GM12878 (cell line): ENCODE data around the gene KPTN. TPM values are rescaled to one million over a fixed set of nuclear protein-coding genes. Genes with fewer than 3 reads are reported as not detected.

ENCODE experiments used
- CBFB ChIP-seq: IDR thresholded peaks from 2 replicates; pipeline ENCODE4 v1.6.1; 2016; ENCODE audit warnings: antibody characterized with exemption, low read depth
- CBX3 ChIP-seq: fragments of 200-600 bp; sonication (generic); IDR thresholded peaks from 2 replicates; pipeline ENCODE4 v1.6.1; 2016; ENCODE audit warnings: low read depth, borderline replicate concordance
- CHD2 ChIP-seq: IDR thresholded peaks from 2 replicates; pipeline ENCODE4 v1.6.1; 2011; ENCODE audit warnings: low read depth, low read length, improper control_type of control experiment, borderline replicate concordance
- CREM ChIP-seq: IDR thresholded peaks from 2 replicates; pipeline ENCODE4 v1.6.1; 2014; ENCODE audit warnings: antibody characterized with exemption, low read depth
- EED ChIP-seq: sonication (generic); IDR thresholded peaks from 2 replicates; pipeline ENCODE4 v1.6.1; 2016; ENCODE audit warnings: antibody characterized with exemption, low read depth
- EGR1 ChIP-seq, 2 experiments: IDR thresholded peaks; 1 replicate in 1 of 2; 2 replicates in 1 of 2; pipeline ENCODE4 v1.6.1; 2011 to 2012; ENCODE audit warnings: low read depth in 2 of 2, low read length in 2 of 2, borderline replicate concordance in 1 of 2, mild to moderate bottlenecking in 1 of 2, moderate library complexity in 1 of 2
- ELK1 ChIP-seq: IDR thresholded peaks from 2 replicates; pipeline ENCODE4 v1.6.1; 2012; ENCODE audit warnings: low read depth, low read length, improper control_type of control experiment
- GABPA ChIP-seq: IDR thresholded peaks from 2 replicates; pipeline ENCODE4 v1.6.1; 2014; ENCODE audit warnings: antibody characterized with exemption, low read depth, mild to moderate bottlenecking, inconsistent platforms
- HCFC1 ChIP-seq: fragments of 150-350 bp; IDR thresholded peaks from 2 replicates; pipeline ENCODE4 v1.6.1; 2014; ENCODE audit warnings: low read length
- HDGF ChIP-seq: fragments of 450-650 bp; IDR thresholded peaks from 2 replicates; pipeline ENCODE4 v1.6.1; 2016; ENCODE audit warnings: antibody characterized with exemption
- IKZF1 ChIP-seq: fragments of 450-650 bp; conservative IDR thresholded peaks from 2 replicates; pipeline ENCODE4 v1.6.1; 2017; ENCODE audit warnings: antibody characterized with exemption, mild to moderate bottlenecking
- JUND ChIP-seq: IDR thresholded peaks from 2 replicates; pipeline ENCODE4 v1.6.1; 2012; ENCODE audit warnings: low read depth, mild to moderate bottlenecking, low read length, improper control_type of control experiment, moderate library complexity
- MXI1 ChIP-seq: fragments of 150-350 bp; IDR thresholded peaks from 2 replicates; pipeline ENCODE4 v1.6.1; 2011; ENCODE audit warnings: low read depth, mild to moderate bottlenecking, inconsistent platforms, low read length, improper control_type of control experiment
- MYB ChIP-seq: fragments of 150-350 bp; IDR thresholded peaks from 2 replicates; pipeline ENCODE4 v1.6.1; 2014; ENCODE audit warnings: mild to moderate bottlenecking, low read depth, low read length, borderline replicate concordance
- NFYB ChIP-seq: IDR thresholded peaks from 2 replicates; pipeline ENCODE4 v1.6.1; 2011; ENCODE audit warnings: low read depth, mild to moderate bottlenecking, low read length, improper control_type of control experiment, moderate library complexity; ENCODE audit not compliant: insufficient read depth
- NR2C1 ChIP-seq: fragments of 450-650 bp; IDR thresholded peaks from 2 replicates; pipeline ENCODE4 v1.6.1; 2017; ENCODE audit warnings: antibody characterized with exemption, mild to moderate bottlenecking, moderate library complexity
- NRF1 ChIP-seq: conservative IDR thresholded peaks from 2 replicates; pipeline ENCODE4 v1.6.1; 2011; ENCODE audit warnings: mild to moderate bottlenecking, low read depth, low read length, improper control_type of control experiment
- PBX3 ChIP-seq: IDR thresholded peaks from 2 replicates; pipeline ENCODE4 v1.6.1; 2011; ENCODE audit warnings: mild to moderate bottlenecking, low read depth, low read length, moderate library complexity; ENCODE audit not compliant: insufficient replicate concordance
- POLR2A ChIP-seq: IDR thresholded peaks from 2 replicates; pipeline ENCODE4 v1.6.1; 2011; ENCODE audit warnings: low read depth, mild to moderate bottlenecking, low read length
- POLR2AphosphoS2 ChIP-seq: IDR thresholded peaks from 2 replicates; pipeline ENCODE4 v1.6.1; 2011; ENCODE audit warnings: low read depth, mild to moderate bottlenecking, low read length, improper control_type of control experiment, moderate library complexity
- PRDM15 ChIP-seq: fragments of 450-650 bp; formaldehyde crosslinking; IDR thresholded peaks from 2 replicates; pipeline ENCODE4 v1.4.0; 2020; ENCODE audit warnings: mild to moderate bottlenecking, moderate library complexity
- RCOR1 ChIP-seq: conservative IDR thresholded peaks from 2 replicates; pipeline ENCODE4 v1.6.1; 2012; ENCODE audit warnings: low read depth, low read length, improper control_type of control experiment
- SREBF2 ChIP-seq: IDR thresholded peaks from 2 replicates; pipeline ENCODE4 v1.6.1; 2012; ENCODE audit warnings: mild to moderate bottlenecking, low read length
- SRF ChIP-seq, 2 experiments: IDR thresholded peaks; 2 replicates each; pipeline ENCODE4 v1.6.1; 2011; ENCODE audit warnings: low read depth in 2 of 2, low read length in 2 of 2, mild to moderate bottlenecking in 1 of 2, moderate library complexity in 1 of 2
- TARDBP ChIP-seq: IDR thresholded peaks from 2 replicates; pipeline ENCODE4 v1.6.1; 2016; ENCODE audit warnings: borderline replicate concordance
- TCF12 ChIP-seq: IDR thresholded peaks from 2 replicates; pipeline ENCODE4 v1.6.1; 2011; ENCODE audit warnings: low read depth, mild to moderate bottlenecking, low read length
- WRNIP1 ChIP-seq: IDR thresholded peaks from 2 replicates; pipeline ENCODE4 v1.6.1; 2011; ENCODE audit warnings: low read depth, low read length, improper control_type of control experiment, borderline replicate concordance
- ZNF24 ChIP-seq: fragments of 450-650 bp; IDR thresholded peaks from 2 replicates; pipeline ENCODE4 v1.6.1; 2017; ENCODE audit warnings: antibody characterized with exemption, mild to moderate bottlenecking
- ZNF274 ChIP-seq: IDR thresholded peaks from one replicate; pipeline ENCODE4 v1.8.0; 2011; ENCODE audit not compliant: insufficient read length, insufficient read depth
- ZSCAN29 ChIP-seq: fragments of 450-650 bp; IDR thresholded peaks from 2 replicates; pipeline ENCODE4 v1.6.1; 2017; ENCODE audit warnings: mild to moderate bottlenecking, moderate library complexity
- polyA plus RNA-seq, 11 experiments: library from polyadenylated mRNA; depleted of rRNA in 4 of 11; unstranded in 6 of 11; stranded (reverse) in 5 of 11; fragments of >200 nt; fragmentation: Nextera tagmentation in 4 of 11; fragmentation: Illumina TruSeq in 1 of 11; extraction: Ambion mirVana in 4 of 11; extraction: Trizol in 1 of 11; gene quantifications; 1 replicate in 1 of 11; 2 replicates in 10 of 11; pipeline versions ENCODE4 v1.2.1 to v1.2.3, GENCODE V29; 2011 to 2016; ENCODE audit warnings: inconsistent platforms in 2 of 11, missing spikeins in 2 of 11, low read depth in 1 of 11
- total RNA-seq, 4 experiments: library from RNA; depleted of rRNA in 3 of 4; stranded (reverse); fragments of >200 nt in 3 of 4; fragmentation: Illumina TruSeq in 1 of 4; extraction: Trizol in 1 of 4; gene quantifications; 2 replicates each; pipeline versions ENCODE4 v1.2.1 to v1.2.3, GENCODE V29; 2013 to 2021

The KPTN gene
- total and polyA plus RNA-seq, 10 of the 15 experiments (the other 5 are each of a cell fraction or from before 2014, with no cell fraction given), result 0.60 to 10.1 (median 6.0) TPM

- TF ChIP-seq ZNF274, result no peak
- TF ChIP-seq GABPA, result no peak
- no peak for TF ChIP-seq JUND
- no peak for TF ChIP-seq NRF1
- peak; percentile 97 for TF ChIP-seq IKZF1
- TF ChIP-seq POLR2A, result no peak
- no peak for TF ChIP-seq POLR2AphosphoS2
- no peak for TF ChIP-seq PRDM15 (CRISPR knock-in tag)
- TF ChIP-seq HDGF, result no peak
- no peak for TF ChIP-seq TARDBP
- 0 out of 2 replicates have a peak, but pooled peaks have one; percentile 9 for TF ChIP-seq NR2C1
- peak; percentile 97 for TF ChIP-seq EED
- TF ChIP-seq NFYB, result no peak
- no peak for TF ChIP-seq ZNF24
- no peak for TF ChIP-seq CBX3
- TF ChIP-seq RCOR1, result no peak
- peak; percentile 78; the same call in 1 of the 2 replicates for TF ChIP-seq CHD2
- TF ChIP-seq MXI1, result no peak
- TF ChIP-seq CREM, result peak; percentile 79
- peak; percentile 96 for TF ChIP-seq TCF12
- TF ChIP-seq WRNIP1, result no peak
- peak; percentile 77 for TF ChIP-seq PBX3
- TF ChIP-seq SREBF2, result no peak
- TF ChIP-seq HCFC1, result no peak
- peak in 1 of 2 experiments; percentile 45; a peak in 1 of 3 replicates for TF ChIP-seq EGR1 (IDR thresholded peaks at IDR 0.05; ENCODE audit: borderline replicate concordance in 1 of 2, low read depth in 2 of 2, low read length in 2 of 2)
- no peak for TF ChIP-seq SRF (IDR thresholded peaks at IDR 0.05; ENCODE audit: low read depth in 2 of 2, low read length in 2 of 2)
- no peak for TF ChIP-seq MYB
- peak; percentile 99 for TF ChIP-seq CBFB
- no peak for TF ChIP-seq ZSCAN29
- TF ChIP-seq ELK1, result no peak
Measured at GRCh38 chr19:47518139-47518538, 34.1 kb upstream of the KPTN start (continued).
